NB4 (cell line): ENCODE results near the gene STMND1.

Experiments
- CTCF ChIP-seq: IDR thresholded peaks from one replicate; pipeline ENCODE4 v1.5.1; 2012; ENCODE audit warnings: low read depth, low read length
- MAX ChIP-seq: IDR thresholded peaks from 2 replicates; pipeline ENCODE4 v1.6.1; 2011; ENCODE audit warnings: low read depth, low read length
- MYC ChIP-seq: IDR thresholded peaks from 2 replicates; pipeline ENCODE4 v1.6.1; 2011; ENCODE audit warnings: low read depth, low read length
- POLR2A ChIP-seq: IDR thresholded peaks from 2 replicates; pipeline ENCODE4 v1.6.1; 2011; ENCODE audit warnings: mild to moderate bottlenecking; ENCODE audit not compliant: insufficient read length; ENCODE audit errors: extremely low read depth

GRCh38 chr6:17081273-17081672 is 20.6 kb upstream of the STMND1 start:
- TF ChIP-seq CTCF (no peak), POLR2A (no peak), MAX (no peak), MYC (no peak)
